ENCODE data around the gene GTF2F2.

DNA sequence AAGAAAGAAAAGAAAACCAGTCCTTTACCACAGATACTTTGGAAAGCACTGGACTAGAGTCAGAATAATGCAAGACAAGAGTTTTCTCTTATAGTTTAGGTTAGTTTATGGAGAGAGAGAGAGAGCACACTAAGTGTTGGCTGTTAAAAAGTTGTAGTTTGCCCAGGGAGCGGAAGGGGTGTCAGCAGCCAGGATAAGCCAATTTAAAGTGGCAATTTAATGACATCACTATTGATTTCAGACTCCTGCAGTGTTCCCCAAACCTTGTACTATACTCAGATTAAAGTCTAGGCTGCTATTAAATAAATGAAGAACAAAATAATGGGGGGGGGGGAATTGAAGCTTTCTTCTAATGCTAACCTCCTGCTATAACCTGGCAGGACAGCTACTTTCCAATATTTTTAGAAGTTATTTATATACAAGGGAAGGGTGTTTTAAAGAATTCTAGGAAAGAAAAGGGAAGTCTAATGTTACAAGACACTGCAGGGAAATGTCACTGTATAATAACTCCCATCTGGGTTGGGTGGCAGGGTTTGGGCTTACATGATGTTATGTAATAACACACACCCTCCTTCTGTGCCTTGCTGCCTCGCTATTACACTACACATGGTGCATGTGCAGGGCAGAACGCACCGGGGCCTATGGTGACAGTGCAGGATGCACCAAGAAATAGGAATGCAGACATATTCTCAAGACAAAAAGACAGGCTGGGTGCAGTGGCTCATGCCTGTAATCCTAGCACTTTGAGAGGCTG is 200.7 kb downstream of the GTF2F2 start:
- TF ChIP-seq, protein P1, sequence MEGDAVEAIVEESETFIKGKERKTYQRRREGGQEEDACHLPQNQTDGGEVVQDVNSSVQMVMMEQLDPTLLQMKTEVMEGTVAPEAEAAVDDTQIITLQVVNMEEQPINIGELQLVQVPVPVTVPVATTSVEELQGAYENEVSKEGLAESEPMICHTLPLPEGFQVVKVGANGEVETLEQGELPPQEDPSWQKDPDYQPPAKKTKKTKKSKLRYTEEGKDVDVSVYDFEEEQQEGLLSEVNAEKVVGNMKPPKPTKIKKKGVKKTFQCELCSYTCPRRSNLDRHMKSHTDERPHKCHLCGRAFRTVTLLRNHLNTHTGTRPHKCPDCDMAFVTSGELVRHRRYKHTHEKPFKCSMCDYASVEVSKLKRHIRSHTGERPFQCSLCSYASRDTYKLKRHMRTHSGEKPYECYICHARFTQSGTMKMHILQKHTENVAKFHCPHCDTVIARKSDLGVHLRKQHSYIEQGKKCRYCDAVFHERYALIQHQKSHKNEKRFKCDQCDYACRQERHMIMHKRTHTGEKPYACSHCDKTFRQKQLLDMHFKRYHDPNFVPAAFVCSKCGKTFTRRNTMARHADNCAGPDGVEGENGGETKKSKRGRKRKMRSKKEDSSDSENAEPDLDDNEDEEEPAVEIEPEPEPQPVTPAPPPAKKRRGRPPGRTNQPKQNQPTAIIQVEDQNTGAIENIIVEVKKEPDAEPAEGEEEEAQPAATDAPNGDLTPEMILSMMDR (IDR thresholded peaks at IDR 0.05) = no peak
- TF ChIP-seq POLR2A (IDR thresholded peaks at IDR 0.05) = no peak
